Measurements from ENCODE around the gene SRRM2.

SRRM2 gene

DNA sequence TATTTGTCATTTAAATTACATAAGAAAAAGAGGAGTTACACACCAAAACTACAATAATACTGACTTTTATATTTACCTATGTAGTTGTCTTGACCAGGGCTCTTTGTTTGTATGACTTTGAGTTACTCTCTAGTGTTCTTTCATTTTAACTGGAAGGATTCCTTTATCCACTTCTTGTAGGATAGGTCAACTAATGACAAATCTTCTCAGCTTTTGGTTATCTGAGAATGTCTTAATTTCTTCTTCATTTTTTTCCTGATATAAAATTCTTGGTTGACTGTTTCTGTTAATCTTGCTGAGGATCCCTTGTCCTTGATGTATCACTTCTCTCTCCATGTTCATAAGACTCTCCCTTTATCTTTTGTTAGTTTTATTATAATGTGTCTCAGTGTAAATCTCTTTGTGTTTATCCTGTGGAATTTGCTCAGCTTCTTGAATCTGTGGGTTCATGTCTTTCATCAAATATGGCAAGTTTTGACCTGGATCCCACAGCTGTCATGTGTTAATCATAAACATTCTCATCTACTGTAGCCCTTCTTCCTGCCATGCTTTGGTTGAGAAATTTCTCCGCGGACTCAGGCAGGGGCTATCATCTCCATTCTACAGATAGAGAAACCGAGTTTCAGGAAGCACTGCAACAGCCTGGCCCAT is 51.2 kb downstream of the SRRM2 start:
- DNase-seq, result no peak

DNA sequence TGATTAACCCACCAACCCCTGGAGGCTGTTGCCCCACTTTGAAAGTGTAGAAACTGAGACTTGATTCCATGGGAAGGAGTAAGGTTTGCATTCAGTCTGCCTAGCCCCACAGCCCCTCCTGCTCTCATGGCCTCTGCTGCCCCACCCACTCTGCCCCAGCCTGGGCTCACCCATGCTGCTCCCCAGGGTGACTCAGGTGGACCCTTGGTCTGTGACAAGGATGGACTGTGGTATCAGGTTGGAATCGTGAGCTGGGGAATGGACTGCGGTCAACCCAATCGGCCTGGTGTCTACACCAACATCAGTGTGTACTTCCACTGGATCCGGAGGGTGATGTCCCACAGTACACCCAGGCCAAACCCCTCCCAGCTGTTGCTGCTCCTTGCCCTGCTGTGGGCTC is 52.3 kb downstream of the SRRM2 start:
- DNase-seq, result no peak

DNA sequence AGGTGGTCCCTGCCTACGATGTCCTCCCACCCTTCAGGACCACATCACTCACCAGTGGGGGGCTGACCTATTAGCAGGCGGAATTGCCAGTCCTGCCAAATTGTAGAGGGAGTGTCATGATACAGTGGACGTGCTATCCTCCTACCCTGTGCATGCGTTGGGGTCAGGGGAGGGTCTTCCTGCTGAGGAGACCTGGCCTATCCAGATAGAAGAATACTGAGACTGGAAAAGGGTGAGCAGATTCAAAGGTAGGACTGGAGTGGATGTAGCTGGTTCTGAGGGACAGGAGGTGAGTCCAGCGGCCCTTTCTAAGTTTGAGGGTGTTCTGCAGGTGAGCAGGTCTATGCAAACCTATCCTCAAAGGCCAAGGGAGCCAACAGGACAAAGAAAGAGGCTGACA is 53.8 kb downstream of the SRRM2 start:
- DNase-seq, result no peak

DNA sequence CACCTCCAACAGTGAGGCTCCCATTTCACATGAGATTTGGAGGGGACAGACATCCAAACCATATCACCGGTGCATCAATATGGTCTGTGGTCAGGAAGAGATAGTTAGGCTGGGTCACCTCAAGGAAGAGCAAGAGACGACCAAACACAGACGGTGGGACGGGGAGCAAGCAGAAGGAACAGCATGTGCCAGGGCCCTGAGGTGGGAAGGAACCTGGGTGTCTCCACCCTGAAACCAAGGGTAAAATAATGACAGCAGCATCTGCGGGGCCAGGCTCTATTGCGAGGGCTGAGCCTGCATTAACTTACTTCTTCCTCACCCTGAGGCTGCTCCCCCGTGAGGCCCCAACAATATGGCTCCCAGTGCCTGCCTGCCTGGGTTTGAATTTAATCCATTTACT is 55.7 kb downstream of the SRRM2 start:
- no peak for DNase-seq

DNA sequence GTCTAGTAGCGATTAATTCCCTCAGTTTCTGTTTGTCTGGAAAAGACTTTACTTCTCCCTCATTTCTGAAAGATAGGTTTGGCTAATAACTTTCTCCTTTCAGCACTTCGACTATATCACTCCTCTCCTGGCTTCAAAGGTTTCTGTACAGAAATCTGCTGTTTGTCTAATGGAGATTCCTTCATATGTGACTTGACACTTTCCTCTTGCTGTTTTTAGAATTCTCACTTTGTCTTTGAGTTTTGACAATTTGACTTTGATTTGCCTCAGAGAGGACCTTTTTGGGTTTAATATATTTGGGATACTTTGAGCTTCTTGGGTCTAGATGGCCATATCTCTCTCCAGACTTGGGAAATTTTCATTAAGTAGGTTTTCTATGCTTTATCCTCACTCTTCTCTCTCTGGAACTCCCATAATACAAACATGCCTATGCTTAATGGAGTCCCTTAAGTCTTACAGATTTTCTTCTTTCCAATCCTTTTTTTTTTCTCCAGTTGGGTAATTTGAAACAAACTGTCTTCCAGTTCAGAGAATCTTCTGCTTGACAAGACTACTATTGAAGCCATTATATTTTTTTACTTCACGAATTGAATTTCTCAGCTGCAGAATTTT is 56.8 kb downstream of the SRRM2 start:
- no peak for DNase-seq

DNA sequence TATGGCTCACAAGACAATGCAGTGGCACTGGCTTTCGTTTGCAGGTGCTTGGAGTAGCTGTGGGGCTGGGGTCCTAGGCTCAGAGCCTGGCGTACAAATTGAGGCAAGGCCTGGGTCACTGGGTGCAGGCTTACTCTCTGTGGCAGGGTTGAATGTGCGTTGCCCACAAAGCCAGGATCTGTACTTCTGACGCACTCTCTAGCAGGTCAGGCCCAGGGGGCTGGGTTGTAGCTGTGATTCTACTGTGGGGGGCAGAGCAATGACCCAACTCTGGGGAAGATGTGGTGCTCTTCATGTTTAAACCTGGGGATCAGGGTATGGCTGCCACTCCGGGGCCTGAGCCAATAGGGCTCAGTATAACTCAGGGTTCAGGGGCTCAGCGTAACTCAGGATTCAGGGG is 58.2 kb downstream of the SRRM2 start:
- no peak for DNase-seq

DNA sequence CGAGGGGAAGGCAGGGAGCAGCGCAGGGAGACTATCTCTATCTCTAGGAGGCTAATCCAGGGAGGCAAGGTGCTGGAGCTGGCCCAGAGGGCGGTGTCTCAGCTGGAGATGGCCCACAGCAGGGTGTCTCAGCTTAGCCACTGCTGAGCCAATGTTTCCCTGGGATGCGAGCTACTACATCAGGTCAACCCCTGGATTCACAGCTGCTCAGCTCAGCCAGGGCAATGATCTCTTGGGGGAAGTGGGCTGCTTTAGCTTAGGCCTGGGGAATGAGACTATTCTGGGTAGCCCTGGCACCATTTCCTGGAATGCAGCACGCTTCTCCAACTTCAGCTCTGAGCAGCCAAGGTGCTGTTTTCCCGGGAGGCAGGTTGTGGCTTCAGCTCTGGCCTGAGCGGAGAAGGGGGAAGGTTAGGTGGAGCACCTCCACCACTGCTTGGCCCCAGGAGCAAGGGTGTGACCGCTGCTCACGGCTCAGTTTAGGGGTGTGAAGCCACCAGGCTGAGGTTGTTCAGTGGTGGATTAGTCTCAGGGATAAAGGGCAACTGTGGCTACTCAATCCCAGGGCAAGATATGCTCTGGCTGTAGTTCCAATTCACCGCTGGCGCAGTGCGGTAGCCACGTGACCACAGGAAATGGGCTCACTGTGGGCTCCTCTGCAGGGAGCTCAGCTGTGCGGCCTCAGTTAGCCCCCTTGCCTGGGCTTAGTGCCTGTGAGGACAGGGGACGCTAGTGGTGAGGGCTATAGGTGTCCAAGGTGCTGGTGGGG is 59.4 kb downstream of the SRRM2 start:
- no peak for DNase-seq

DNA sequence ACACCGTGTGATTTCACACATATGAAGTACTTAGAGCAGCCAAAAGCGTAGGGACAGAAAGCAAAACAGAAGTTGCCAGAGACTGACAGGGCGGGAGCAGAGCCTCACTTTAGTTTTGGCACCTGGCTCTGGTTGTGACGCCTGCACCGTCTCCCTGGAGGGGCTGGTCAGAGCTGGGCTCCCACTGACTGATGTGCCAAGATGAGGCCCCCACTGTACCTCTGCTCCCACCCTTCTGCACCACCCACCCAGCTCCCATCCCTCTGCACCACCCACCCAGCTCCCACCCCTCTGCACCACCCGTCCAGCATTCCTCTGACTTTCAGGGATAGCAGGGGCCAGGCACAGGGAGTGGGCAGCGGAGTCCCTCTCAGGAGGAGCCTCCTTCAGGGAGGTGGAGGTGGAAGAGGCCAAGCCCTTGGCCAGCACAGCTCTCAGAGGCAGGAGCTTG is 61.4 kb downstream of the SRRM2 start:
- DNase-seq, result no peak

DNA sequence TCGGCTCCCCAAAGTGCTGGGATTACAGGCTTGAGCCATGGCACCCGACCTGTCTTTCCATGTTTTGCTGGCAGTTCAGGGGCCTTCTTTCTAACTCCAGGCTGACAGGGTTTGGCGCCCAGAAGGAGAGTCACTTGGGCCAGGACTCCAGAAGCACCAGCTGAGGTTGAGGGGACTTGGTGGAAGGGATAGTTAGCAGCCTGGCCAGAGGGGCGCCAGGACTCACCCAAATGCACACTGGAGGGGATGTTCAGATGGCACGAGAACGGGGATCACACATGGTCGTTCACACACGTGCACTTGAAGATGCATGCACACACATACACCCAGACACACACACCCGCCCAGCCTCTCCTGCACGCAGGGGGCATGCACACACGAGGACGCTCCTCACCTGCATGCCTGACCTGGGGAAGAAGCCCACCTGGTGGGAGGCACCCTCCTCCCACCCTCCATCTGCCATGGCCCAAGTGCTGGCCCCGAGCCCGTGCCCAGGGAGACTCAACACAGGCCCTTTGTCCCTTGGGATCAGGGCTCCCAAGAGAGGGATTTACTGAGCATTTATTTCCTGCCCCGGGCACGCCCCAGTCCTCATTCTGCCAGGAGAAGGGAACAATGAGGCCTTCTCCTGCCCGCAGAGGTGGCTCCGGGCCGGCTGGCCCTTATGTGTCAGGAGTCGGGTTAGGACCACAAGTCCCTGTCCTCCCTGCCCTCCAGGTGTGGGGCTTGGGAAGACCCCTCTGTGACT is 62.3 kb downstream of the SRRM2 start:
- no peak for DNase-seq

DNA sequence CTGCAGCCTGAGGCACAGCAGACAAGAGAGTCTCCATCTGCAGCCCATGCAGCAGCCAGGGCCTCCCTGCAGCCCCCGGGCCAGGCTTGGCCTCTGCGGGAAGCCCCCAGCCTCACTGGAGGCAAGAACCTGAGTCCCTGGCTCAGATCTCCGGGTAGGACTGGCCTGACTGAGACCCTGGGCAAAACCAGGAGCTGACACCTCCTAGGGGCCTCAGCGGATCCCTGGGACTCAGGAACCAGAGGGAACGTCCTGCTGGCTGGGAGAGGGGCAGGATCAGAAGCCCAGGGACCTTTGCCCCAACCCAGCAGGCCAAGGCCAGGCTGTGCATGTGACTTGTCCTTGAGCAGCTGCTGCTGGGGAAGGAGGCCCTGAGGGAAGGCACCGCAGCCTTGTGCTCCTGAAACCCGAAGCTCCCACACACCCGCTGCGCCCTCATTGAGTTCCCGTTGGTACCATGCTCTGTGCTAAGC is 62.9 kb downstream of the SRRM2 start:
- DNase-seq, result no peak

DNA sequence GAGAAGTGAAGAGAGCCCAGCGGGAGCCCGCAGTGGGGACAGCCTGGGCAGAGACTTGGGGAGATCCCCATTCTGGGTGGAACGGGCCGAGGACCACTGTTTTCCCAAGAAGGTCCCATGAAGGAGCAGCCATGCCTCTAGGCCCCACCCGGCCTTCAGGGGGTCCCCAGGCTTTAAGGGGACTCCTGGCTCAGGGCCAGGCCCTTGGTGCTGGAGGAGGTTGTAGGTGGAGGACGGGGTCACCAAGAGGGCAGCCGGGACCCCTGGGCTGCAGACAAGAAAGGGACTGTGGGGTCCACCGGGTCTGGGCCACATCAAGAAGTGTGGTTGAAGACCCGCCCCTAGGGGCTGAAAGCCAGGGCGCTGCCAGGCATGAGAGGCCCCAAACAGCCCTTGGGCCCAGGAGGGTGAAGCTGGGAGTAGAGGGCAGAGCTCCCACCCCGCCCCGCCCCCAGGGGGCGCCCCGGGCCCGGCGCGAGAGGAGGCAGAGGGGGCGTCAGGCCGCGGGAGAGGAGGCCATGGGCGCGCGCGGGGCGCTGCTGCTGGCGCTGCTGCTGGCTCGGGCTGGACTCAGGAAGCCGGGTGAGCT is 64.4 kb downstream of the SRRM2 start, which contains the start of gene PRSS21:
TSS of gene PRSS21 (plus strand) at position 487 of the 589 bp plus-strand sequence. CDS start at position 519, 32 bp downstream.
- DNase-seq, result peak; percentile 35

DNA sequence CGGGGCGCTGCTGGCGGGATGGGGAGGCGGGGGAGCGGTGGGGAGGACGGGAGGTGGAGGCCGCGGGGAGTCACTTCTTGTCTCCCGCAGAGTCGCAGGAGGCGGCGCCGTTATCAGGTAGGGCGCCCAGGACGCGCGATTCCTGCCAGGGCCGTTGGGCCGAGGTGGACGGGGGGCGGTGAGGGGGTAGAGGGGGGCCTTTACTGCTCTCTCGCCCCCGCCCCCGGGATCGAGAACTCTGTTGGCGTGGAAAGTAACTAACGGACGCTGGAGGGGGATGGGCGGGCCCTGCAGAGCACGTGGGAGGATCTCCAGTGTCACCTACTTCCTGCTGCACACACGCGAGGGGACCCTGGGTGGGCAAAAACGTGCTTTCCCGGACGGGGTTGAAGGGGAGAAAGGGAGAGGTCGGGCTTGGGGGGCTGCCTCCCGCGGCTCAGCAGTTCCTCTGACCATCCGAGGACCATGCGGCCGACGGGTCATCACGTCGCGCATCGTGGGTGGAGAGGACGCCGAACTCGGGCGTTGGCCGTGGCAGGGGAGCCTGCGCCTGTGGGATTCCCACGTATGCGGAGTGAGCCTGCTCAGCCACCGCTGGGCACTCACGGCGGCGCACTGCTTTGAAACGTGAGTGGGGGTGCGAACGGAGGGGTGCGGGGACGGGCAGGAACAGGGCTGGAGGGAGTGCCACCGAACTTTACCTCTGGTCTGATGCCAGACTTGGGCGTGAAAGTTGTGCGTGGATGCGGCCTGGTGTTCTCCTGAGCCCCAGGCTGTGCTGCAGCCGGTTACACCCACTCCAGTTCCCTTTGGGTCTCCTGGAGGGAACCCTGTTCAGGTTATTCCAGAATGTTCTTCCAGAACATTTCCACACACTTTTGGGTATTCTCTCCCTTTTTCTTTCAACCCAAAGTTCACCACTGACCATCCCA is 65.2 kb downstream of the SRRM2 start:
- no peak for DNase-seq

DNA sequence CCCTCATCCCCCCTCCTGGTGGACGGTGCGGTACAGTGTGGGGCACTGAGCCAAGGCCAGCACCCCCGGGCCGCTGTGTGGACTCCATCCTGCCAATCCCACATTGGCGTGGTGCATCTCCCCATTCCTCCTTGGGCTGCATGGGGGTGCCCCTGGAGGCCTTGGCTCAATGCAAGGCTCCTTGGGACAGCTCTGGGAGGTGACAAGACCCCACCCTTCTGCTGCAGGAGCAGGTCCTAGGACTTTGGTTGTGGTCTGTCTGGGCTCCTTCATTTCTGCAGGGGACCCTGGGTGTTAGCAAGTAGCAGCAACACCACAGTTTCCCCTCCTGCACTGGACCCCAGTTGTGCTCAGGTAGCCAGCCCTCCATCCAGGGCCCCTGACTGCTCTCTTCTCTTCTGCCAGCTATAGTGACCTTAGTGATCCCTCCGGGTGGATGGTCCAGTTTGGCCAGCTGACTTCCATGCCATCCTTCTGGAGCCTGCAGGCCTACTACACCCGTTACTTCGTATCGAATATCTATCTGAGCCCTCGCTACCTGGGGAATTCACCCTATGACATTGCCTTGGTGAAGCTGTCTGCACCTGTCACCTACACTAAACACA is 65.9 kb downstream of the SRRM2 start:
- no peak for DNase-seq

DNA sequence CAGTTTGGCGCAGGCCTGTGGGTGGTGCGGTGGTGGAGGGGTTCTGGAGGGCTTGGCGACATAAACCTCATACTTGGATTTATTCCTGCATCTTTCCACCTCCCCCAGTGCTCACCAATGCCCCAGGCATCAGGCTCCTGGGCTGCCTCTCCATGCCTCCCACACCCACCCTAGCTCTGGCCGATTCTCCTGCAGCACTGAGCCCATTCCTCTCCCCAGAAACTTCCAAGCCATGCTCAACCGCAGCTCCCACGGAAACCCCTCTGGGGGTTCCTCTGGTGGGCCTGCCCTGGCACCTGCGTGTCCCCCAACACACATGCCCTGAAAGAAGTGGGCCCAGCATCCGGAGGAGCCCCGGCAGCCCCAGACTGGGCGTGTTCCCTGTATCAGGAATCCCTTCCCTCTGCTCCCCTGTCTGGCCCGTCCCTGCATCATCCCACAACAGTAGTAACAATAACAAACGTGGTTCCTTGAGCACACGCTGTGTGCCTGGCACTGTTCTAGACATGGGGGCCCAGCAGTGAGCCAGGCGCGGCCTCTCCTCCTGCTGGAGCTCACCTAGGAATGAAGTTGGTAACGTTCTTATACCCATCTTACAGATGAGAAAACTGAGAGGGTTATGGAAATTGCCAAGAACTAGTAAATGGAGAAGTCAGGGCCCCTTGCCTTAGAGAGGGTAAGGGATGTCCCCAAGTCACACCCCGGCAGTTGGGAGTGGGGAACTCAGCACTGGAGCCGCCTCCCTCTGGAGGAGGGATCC is 66.9 kb downstream of the SRRM2 start:
- no peak for DNase-seq

DNA sequence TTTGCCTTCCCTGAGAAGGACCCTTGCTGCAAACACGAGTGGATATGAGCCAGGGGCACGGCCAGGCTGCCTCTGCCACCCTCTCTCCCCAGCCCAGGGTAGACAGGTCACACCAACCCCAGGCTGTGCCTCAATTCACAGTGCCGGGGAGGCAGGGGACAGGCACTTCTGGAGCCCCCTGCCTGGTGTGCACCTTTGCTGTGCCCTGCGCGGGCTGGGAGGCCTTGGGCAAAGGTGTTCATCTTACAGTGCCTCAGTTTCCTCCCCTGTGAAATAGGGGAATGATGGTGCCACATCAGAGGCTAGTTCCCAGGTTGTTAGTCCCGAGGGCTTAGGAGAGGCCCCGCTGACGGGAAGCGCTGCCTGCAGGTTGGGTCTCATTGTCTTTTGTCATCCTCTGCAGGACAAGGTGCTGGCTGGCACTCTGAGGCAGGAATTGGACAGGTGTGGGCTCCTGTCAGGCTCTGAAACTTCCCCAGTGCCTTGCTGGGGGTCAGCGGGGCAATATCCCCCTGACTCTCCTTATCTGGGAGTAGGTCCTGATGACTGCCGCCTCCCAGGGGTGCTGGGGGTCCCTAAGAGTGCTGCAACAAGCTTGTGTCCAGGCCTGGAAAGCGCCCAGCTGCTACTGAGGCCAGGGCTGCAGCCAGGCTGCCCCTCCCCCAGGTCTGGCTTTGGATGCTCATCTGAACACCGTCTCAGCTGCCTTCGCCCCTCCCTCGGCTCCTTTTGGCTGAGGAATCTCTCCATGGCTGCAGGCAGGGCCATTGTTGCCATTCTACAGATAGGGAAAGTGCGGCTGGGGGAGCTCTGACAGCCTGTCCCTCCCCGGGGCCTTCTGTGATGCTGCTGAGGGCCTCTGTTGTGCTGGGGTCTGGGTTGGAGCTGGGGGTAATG is 67.7 kb downstream of the SRRM2 start:
- no peak for DNase-seq

Measured in activated CD8-positive, alpha-beta memory T cell treated with anti-CD3 and anti-CD28 coated beads, Interleukin-2, amount 50 U/mL, for 4 hours (primary cell).